GM12878 (cell line): Measurements from ENCODE around the gene ENDOU. TPM values are rescaled to one million over a fixed set of nuclear protein-coding genes. Genes with fewer than 3 reads are reported as not detected.

Source experiments
- ATAC-seq: fragments of 200-7000 bp; cut with Tn5 transposase; 3 replicates; pipeline ENCODE4 v1.9.1; 2020; ENCODE audit warnings: mild to moderate bottlenecking, moderate library complexity
- BruUV-seq: library from RNA; stranded (reverse); fragments of 400-500 nt; replicated peaks from 2 replicates; lab custom pipeline; 2021; lab: Mats Ljungman, UMichigan
- CTCF ChIA-PET: fragments of 300-600 bp; sonication (Branson Sonifier 250); formaldehyde crosslinking; extraction: SDS; loops from one replicate; lab custom pipeline; 2021; ENCODE audit warnings: inconsistent platforms; lab: Yijun Ruan, JAX
- POLR2A ChIA-PET: fragments of 350-600 bp; formaldehyde crosslinking; extraction: SDS; loops from one replicate; lab custom pipeline; 2021; ENCODE audit warnings: inconsistent platforms; lab: Charles Lee
- RAD21 ChIA-PET: fragments of 300-600 bp; sonication (Branson Sonifier 250); formaldehyde crosslinking; loops from one replicate; lab custom pipeline; 2023; ENCODE audit warnings: antibody characterized with exemption; ENCODE audit not compliant: unreplicated experiment; lab: Charles Lee
- SMC1A ChIA-PET: fragments of 300-600 bp; sonication (Branson Sonifier 250); formaldehyde crosslinking; loops from one replicate; lab custom pipeline; 2023; ENCODE audit not compliant: unreplicated experiment, uncharacterized antibody; lab: Charles Lee
- DNase-seq: peaks from one replicate; pipeline ENCODE4 v3.0.0-alpha.2; 2011; ENCODE audit warnings: low read depth, low spot score
- FAIRE-seq: peaks from 3 replicates; lab custom pipeline; 2011; peaks lifted over from hg19 to GRCh38; lab: Jason Lieb, UNC
- H2AFZ ChIP-seq: 2 replicates; pipeline ENCODE4 v1.6.0; 2011; ENCODE audit warnings: low read depth, low read length, control low read depth; ENCODE audit not compliant: control insufficient read depth
- H3K27ac ChIP-seq: 2 replicates; pipeline ENCODE4 v1.5.1; 2011; ENCODE audit warnings: control low read depth; ENCODE audit not compliant: control insufficient read depth, insufficient read depth
- H3K27me3 ChIP-seq, 2 experiments: replicated peaks in 1 of 2; 2 replicates each; pipeline versions ENCODE4 v1.6.0 to v1.6.1; 2011; ENCODE audit warnings: low read length in 1 of 2; ENCODE audit not compliant: control insufficient read depth in 2 of 2, insufficient read depth in 2 of 2
- H3K36me3 ChIP-seq, 2 experiments: 2 replicates each; pipeline ENCODE4 v1.5.1; 2011; ENCODE audit warnings: low read length in 1 of 2; ENCODE audit not compliant: control insufficient read depth in 2 of 2, insufficient read depth in 2 of 2
- H3K4me1 ChIP-seq: 2 replicates; pipeline ENCODE4 v1.6.1; 2011; ENCODE audit warnings: mild to moderate bottlenecking, low read length, moderate library complexity, mixed read lengths; ENCODE audit not compliant: control insufficient read depth, insufficient read depth
- H3K4me2 ChIP-seq: 2 replicates; pipeline ENCODE4 v1.6.0; 2011; ENCODE audit warnings: control low read depth; ENCODE audit not compliant: control insufficient read depth, insufficient read depth
- H3K4me3 ChIP-seq: fragments of 200-600 bp; sonication (generic); 2 replicates; pipeline ENCODE4 v1.5.1; 2016
- H3K79me2 ChIP-seq: 2 replicates; pipeline ENCODE4 v1.6.0; 2011; ENCODE audit warnings: low read length; ENCODE audit not compliant: control insufficient read depth, insufficient read depth
- H3K9ac ChIP-seq: 2 replicates; pipeline ENCODE4 v1.8.0; 2011; ENCODE audit warnings: low read length, control low read depth, mixed read lengths; ENCODE audit not compliant: control insufficient read depth, insufficient read depth
- H3K9me3 ChIP-seq: replicated peaks from 3 replicates; pipeline ENCODE4 v1.5.1; 2011; ENCODE audit warnings: mild to moderate bottlenecking, low read length; ENCODE audit not compliant: control insufficient read depth, insufficient read depth
- H4K20me1 ChIP-seq: 2 replicates; pipeline ENCODE4 v1.6.0; 2011; ENCODE audit not compliant: control insufficient read depth, insufficient read depth
- IKZF1 ChIP-seq: fragments of 450-650 bp; conservative IDR thresholded peaks from 2 replicates; pipeline ENCODE4 v1.6.1; 2017; ENCODE audit warnings: antibody characterized with exemption, mild to moderate bottlenecking
- ZNF217 ChIP-seq: fragments of 450-650 bp; IDR thresholded peaks from 2 replicates; pipeline ENCODE4 v1.6.1; 2017; ENCODE audit warnings: antibody characterized with exemption, mild to moderate bottlenecking
- WGBS: methylation state at CpG from one replicate; pipeline ENCODE4 v1.1.6; 2016; ENCODE audit warnings: low lambda C conversion rate; ENCODE audit not compliant: insufficient replicate concordance, insufficient coverage; ENCODE audit errors: missing lambda C conversion rate; 5-methylcytosine and 5-hydroxymethylcytosine counted together
- in situ Hi-C: fragments of 300-500 bp; cut with MboI; formaldehyde crosslinking; loops from 9 replicates; pipeline ENCODE4 v1.14.3; 2018; ENCODE audit warnings: mixed read lengths
- intact Hi-C: fragments of 100-400 bp; cut with micrococcal nuclease; formaldehyde crosslinking; loops from one replicate; pipeline ENCODE4 v1.14.2; 2022; ENCODE audit not compliant: unreplicated experiment
- polyA plus RNA-seq, 11 experiments: library from polyadenylated mRNA; depleted of rRNA in 4 of 11; unstranded in 6 of 11; stranded (reverse) in 5 of 11; fragments of >200 nt; fragmentation: Nextera tagmentation in 4 of 11; fragmentation: Illumina TruSeq in 1 of 11; extraction: Ambion mirVana in 4 of 11; extraction: Trizol in 1 of 11; gene quantifications; 1 replicate in 1 of 11; 2 replicates in 10 of 11; pipeline versions ENCODE4 v1.2.1 to v1.2.3, GENCODE V29; 2011 to 2016; ENCODE audit warnings: inconsistent platforms in 2 of 11, missing spikeins in 2 of 11, low read depth in 1 of 11
- total RNA-seq, 4 experiments: library from RNA; depleted of rRNA in 3 of 4; stranded (reverse); fragments of >200 nt in 3 of 4; fragmentation: Illumina TruSeq in 1 of 4; extraction: Trizol in 1 of 4; gene quantifications; 2 replicates each; pipeline versions ENCODE4 v1.2.1 to v1.2.3, GENCODE V29; 2013 to 2021
- TF ChIP-seq, protein P1 (sequence below): fragments of 450-650 bp; IDR thresholded peaks from 2 replicates; pipeline ENCODE4 v1.6.1; 2014; ENCODE audit warnings: mild to moderate bottlenecking
- TF ChIP-seq, protein P2 (sequence below): fragments of 450-650 bp; IDR thresholded peaks from 2 replicates; pipeline ENCODE4 v1.6.1; 2017; ENCODE audit warnings: mild to moderate bottlenecking, low read depth, inconsistent platforms; ENCODE audit not compliant: poor library complexity, severe bottlenecking

The ENDOU gene
- total and polyA plus RNA-seq, 10 of the 15 experiments (the other 5 are each of a cell fraction or from before 2014, with no cell fraction given) = 0.03 to 0.17 (median 0.10) TPM; not detected in 4

DNA sequence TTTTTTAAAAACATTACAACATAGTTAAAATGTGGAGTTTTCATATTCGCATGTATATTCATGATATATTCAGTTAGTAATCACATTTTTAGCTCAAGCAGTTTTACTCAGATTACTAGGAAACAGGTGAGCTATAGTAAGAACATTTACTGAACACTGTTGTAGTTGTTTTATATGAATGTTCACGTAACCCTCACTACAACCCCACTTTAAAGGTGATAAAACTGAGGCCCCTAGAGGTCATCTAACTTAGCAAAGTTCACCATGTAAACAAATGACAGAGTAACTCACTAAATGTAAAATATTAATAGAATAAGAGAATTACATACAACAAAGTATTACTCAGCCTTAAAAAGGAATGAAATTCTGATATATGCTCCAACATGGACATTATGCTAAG lies 45.5 kb downstream of the ENDOU start:
- FAIRE-seq (no peak), ATAC-seq (no peak), DNase-seq (no peak)
- CTCF ChIA-PET = interaction anchor here (0.7 to 0.8 kb wide), 2 partner anchors 26 to 31 kb away, joined by 3 read pairs; no protein-coding TSS in a partner anchor
- intact Hi-C loops (no loop called here), in situ Hi-C loops (loop anchor here (10.0 kb wide), 1 partner anchor 645 kb away; no protein-coding TSS in a partner anchor)
- Histone ChIP-seq H3K9ac (no peak overlapping the region), H3K4me1 (no peaks in the 10 kb centered on the region), H3K27me3 (no peaks in the 10 kb centered on the region), H3K4me2 (no peak overlapping the region), H3K27ac (no peak overlapping the region), H2AFZ (no peak overlapping the region), H3K36me3 (peaks cover 0 to 3% of the 10 kb centered on the region in 2 experiments; a peak in 2 of 4 replicates), H3K9me3 (no peaks in the 10 kb centered on the region), H4K20me1 (no peaks in the 10 kb centered on the region), H3K4me3 (no peak overlapping the region), H3K79me2 (no peaks in the 10 kb centered on the region)
- 97% methylated on average over 2 of the region's 2 CpGs for WGBS
- BruUV-seq = no TSS peak
- RAD21 ChIA-PET = no interaction called here
- POLR2A ChIA-PET = no interaction called here
- TF ChIP-seq, protein P1, sequence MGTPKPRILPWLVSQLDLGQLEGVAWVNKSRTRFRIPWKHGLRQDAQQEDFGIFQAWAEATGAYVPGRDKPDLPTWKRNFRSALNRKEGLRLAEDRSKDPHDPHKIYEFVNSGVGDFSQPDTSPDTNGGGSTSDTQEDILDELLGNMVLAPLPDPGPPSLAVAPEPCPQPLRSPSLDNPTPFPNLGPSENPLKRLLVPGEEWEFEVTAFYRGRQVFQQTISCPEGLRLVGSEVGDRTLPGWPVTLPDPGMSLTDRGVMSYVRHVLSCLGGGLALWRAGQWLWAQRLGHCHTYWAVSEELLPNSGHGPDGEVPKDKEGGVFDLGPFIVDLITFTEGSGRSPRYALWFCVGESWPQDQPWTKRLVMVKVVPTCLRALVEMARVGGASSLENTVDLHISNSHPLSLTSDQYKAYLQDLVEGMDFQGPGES = no peak
- TF ChIP-seq IKZF1 (no peak), ZNF217 (no peak)
- TF ChIP-seq, protein P2, sequence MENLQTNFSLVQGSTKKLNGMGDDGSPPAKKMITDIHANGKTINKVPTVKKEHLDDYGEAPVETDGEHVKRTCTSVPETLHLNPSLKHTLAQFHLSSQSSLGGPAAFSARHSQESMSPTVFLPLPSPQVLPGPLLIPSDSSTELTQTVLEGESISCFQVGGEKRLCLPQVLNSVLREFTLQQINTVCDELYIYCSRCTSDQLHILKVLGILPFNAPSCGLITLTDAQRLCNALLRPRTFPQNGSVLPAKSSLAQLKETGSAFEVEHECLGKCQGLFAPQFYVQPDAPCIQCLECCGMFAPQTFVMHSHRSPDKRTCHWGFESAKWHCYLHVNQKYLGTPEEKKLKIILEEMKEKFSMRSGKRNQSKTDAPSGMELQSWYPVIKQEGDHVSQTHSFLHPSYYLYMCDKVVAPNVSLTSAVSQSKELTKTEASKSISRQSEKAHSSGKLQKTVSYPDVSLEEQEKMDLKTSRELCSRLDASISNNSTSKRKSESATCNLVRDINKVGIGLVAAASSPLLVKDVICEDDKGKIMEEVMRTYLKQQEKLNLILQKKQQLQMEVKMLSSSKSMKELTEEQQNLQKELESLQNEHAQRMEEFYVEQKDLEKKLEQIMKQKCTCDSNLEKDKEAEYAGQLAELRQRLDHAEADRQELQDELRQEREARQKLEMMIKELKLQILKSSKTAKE = no peak
- SMC1A ChIA-PET = interaction anchor here (1.4 kb wide), 1 partner anchor 9 kb away, joined by 7 read pairs; no protein-coding TSS in a partner anchor
